ENCODE data around the gene KIF1B. TPM values are rescaled to one million over a fixed set of nuclear protein-coding genes. Genes with fewer than 3 reads are reported as not detected.

The KIF1B gene
- total and polyA plus RNA-seq, 10 donors: 1.6 to 53.5 (median 34.5) TPM

GRCh38 chr1:10340930-10341590 lies 130.7 kb downstream of the KIF1B start:
- no peak overlapping the region for H3K27ac ChIP-seq
- peaks cover 0 to 100% (median 62%) of the 10 kb centered on the region in 6 donors for H3K36me3 ChIP-seq
- TF ChIP-seq CTCF (IDR thresholded peaks at IDR 0.05 in 8 of 11, conservative IDR thresholded peaks at IDR 0.05 in 3 of 11): no peak
- no peak for TF ChIP-seq POLR2A (IDR thresholded peaks at IDR 0.05)
- no peak for TF ChIP-seq POLR2AphosphoS5 (IDR thresholded peaks at IDR 0.05)
- H3K4me3 ChIP-seq: no peak overlapping the region
- WGBS, 5 donors: 82 to 93% (median 90%) methylated on average over 2 of the region's 2 CpGs
- H3K27me3 ChIP-seq (replicated peaks in 1 of 7): no peaks in the 10 kb centered on the region
- no peak for DNase-seq
- peaks cover 0 to 9% (median 0%) of the 10 kb centered on the region in 6 donors for H3K4me1 ChIP-seq
- intact Hi-C loops (cut with DNase I; ENCODE audit: low total_unique reads): loop anchor here (10.0 kb wide), 1 partner anchor 136 kb away; no protein-coding TSS in a partner anchor
- no peaks in the 10 kb centered on the region for H3K9me3 ChIP-seq

- Histone ChIP-seq H3K27me3 (replicated peaks in 1 of 7) (no peaks in the 10 kb centered on the region), H3K36me3 (peaks cover 0 to 100% (median 56%) of the 10 kb centered on the region in 6 donors), H3K9me3 (no peaks in the 10 kb centered on the region), H3K4me3 (no peak overlapping the region), H3K27ac (no peak overlapping the region), H3K4me1 (no peaks in the 10 kb centered on the region)
- TF ChIP-seq POLR2A (IDR thresholded peaks at IDR 0.05) (no peak), POLR2AphosphoS5 (IDR thresholded peaks at IDR 0.05) (no peak), CTCF (IDR thresholded peaks at IDR 0.05 in 8 of 11, conservative IDR thresholded peaks at IDR 0.05 in 3 of 11) (no peak)
- no peak for DNase-seq
- intact Hi-C loops (cut with DNase I; ENCODE audit: low total_unique reads): loop anchor here (10.0 kb wide), 1 partner anchor 142 kb away; no protein-coding TSS in a partner anchor
These were observed 136.7 kb downstream of the KIF1B start for GRCh38 chr1:10347109-10347508.

- peaks cover 0 to 93% (median 25%) of the 10 kb centered on the region in 6 donors for H3K36me3 ChIP-seq
- no peaks in the 10 kb centered on the region for H3K4me1 ChIP-seq
- intact Hi-C loops (cut with DNase I; ENCODE audit: low total_unique reads): no loop called here
- TF ChIP-seq CTCF (IDR thresholded peaks at IDR 0.05 in 8 of 11, conservative IDR thresholded peaks at IDR 0.05 in 3 of 11): no peak
- H3K27me3 ChIP-seq (replicated peaks in 1 of 7): no peaks in the 10 kb centered on the region
- 84 to 89% (median 84%) methylated on average over 4 of the region's 4 CpGs for WGBS, 5 donors
- H3K4me3 ChIP-seq: no peak overlapping the region
- H3K27ac ChIP-seq: no peak overlapping the region
- DNase-seq: no peak
- H3K9me3 ChIP-seq: no peaks in the 10 kb centered on the region
These were observed 142.9 kb downstream of the KIF1B start for GRCh38 chr1:10353282-10353681.

- Histone ChIP-seq H3K4me3 (no peak overlapping the region), H3K27me3 (replicated peaks in 1 of 7) (no peaks in the 10 kb centered on the region), H3K36me3 (peaks cover 0 to 93% (median 21%) of the 10 kb centered on the region in 6 donors), H3K27ac (no peak overlapping the region), H3K4me1 (no peaks in the 10 kb centered on the region), H3K9me3 (no peaks in the 10 kb centered on the region)
- intact Hi-C loops (cut with DNase I; ENCODE audit: low total_unique reads): no loop called here
- WGBS, 5 donors: 71 to 88% (median 81%) methylated on average over 2 of the region's 2 CpGs
- DNase-seq: no peak
- no peak for TF ChIP-seq POLR2AphosphoS5 (IDR thresholded peaks at IDR 0.05)
- no peak for TF ChIP-seq CTCF (IDR thresholded peaks at IDR 0.05 in 8 of 11, conservative IDR thresholded peaks at IDR 0.05 in 3 of 11)
- TF ChIP-seq POLR2A (IDR thresholded peaks at IDR 0.05): no peak
These were observed 143.3 kb downstream of the KIF1B start for GRCh38 chr1:10353693-10354092.
